ENCODE data around the gene IGF2.

DNA sequence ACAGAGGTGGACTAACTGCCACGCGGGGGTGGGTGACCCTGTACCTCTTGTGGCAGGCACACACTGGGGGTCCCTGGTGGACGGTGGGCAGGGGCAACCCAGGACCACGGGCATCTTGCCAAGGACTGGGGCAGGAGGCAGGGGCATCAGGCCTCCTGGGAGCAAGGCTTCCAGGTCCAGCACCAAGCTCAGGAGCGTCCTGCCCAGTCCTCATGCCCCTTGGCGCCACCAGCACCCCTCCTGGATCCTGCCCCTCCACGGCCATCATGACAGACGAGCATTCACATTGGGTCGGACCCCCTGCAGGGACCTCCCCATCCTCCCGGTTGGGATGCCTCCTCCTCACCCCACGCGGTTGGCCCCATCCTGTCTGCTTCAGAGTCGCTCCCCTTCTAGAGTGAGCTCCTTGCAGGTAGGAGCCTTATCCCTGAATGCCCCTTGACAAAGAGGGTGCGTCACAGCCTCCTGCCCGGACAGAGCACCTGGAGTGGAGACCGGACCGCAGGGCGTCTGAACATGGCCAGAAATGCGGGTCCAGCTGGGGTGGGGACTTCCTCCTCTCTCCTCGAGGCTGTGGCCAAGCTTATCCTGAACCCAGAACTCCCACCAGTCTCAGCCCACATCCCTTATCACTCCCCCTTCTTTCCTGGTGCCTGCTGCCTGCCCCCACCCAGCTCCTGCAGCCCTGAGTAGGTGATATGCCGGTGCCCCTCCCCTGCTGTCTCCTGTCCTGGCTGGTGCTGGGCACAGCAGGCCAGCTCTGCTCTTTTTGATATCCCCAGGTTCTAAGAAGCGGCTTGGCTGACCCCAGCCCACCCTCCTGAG, 40.3 kb downstream of the IGF2 start:
- TF ChIP-seq, protein P1, sequence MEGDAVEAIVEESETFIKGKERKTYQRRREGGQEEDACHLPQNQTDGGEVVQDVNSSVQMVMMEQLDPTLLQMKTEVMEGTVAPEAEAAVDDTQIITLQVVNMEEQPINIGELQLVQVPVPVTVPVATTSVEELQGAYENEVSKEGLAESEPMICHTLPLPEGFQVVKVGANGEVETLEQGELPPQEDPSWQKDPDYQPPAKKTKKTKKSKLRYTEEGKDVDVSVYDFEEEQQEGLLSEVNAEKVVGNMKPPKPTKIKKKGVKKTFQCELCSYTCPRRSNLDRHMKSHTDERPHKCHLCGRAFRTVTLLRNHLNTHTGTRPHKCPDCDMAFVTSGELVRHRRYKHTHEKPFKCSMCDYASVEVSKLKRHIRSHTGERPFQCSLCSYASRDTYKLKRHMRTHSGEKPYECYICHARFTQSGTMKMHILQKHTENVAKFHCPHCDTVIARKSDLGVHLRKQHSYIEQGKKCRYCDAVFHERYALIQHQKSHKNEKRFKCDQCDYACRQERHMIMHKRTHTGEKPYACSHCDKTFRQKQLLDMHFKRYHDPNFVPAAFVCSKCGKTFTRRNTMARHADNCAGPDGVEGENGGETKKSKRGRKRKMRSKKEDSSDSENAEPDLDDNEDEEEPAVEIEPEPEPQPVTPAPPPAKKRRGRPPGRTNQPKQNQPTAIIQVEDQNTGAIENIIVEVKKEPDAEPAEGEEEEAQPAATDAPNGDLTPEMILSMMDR (IDR thresholded peaks at IDR 0.05): no peak
- TF ChIP-seq POLR2A (IDR thresholded peaks at IDR 0.05): no peak
